Activated effector memory CD4-positive, alpha-beta T cell treated with anti-CD3 and anti-CD28 coated beads, Interleukin-2, amount 50 U/mL, for 16 hours (primary cell): ENCODE measurements around the gene CD79A.
A peak's percentile ranks its signal among the peaks of the same experiment; 100 is the strongest.
"Not testable (repeated sequence)": the region's sequence is repeated elsewhere in the genome, so short reads cannot be mapped to it uniquely, and the experiment has no call there.

Experiments
- DNase-seq: peaks from one replicate; pipeline ENCODE4 v3.0.0-alpha.2; 2020

CD79A gene

GRCh38 chr19:41863209-41863931 is 13.7 kb upstream of the CD79A start:
- DNase-seq, result no peak

- DNase-seq, result no peak
Observed at GRCh38 chr19:41864374-41864773, 12.7 kb upstream of the CD79A start.

GRCh38 chr19:41866284-41866683 is 10.8 kb upstream of the CD79A start:
- DNase-seq, result no peak

- DNase-seq, result no peak
Observed at GRCh38 chr19:41868120-41868988, 8.7 kb upstream of the CD79A start.

GRCh38 chr19:41868989-41869300 is 8.1 kb upstream of the CD79A start:
- no peak for DNase-seq

- no peak for DNase-seq
Observed at GRCh38 chr19:41869374-41869955, 7.6 kb upstream of the CD79A start.

GRCh38 chr19:41870401-41870873 is 6.6 kb upstream of the CD79A start:
- no peak for DNase-seq

GRCh38 chr19:41871573-41872383 is 5.3 kb upstream of the CD79A start:
- DNase-seq, result peak; percentile 84

- DNase-seq, result no peak
Observed at GRCh38 chr19:41872384-41872774, 4.7 kb upstream of the CD79A start.

GRCh38 chr19:41872775-41873647 is 4.1 kb upstream of the CD79A start:
- peak; percentile 88 for DNase-seq

- not testable (repeated sequence) for DNase-seq
Observed at GRCh38 chr19:41875973-41876372, 1.1 kb upstream of the CD79A start.

- DNase-seq, result no peak
Observed at GRCh38 chr19:41877916-41878905, 1.1 kb downstream of the CD79A start.

- no peak for DNase-seq
Observed at GRCh38 chr19:41879080-41879479, 2.0 kb downstream of the CD79A start.

- no peak for DNase-seq
Observed at GRCh38 chr19:41879670-41880328, 2.7 kb downstream of the CD79A start.

GRCh38 chr19:41880329-41880708 is 3.2 kb downstream of the CD79A start:
- no peak for DNase-seq

- peak; percentile 88 for DNase-seq
Observed at GRCh38 chr19:41882568-41883462, 5.7 kb downstream of the CD79A start, which contains the start of gene ARHGEF1. TSS of gene ARHGEF1 (plus strand) at chr19:41883184. CDS start at chr19:41888083, 4,899 bp downstream.

GRCh38 chr19:41883463-41883820 is 6.4 kb downstream of the CD79A start:
- DNase-seq, result no peak

- DNase-seq, result peak; percentile 95
Observed at GRCh38 chr19:41883821-41884733, 7.0 kb downstream of the CD79A start.
